Loucy (cell line): Measurements from ENCODE around the gene CALHM6.
"Not testable (repeated sequence)": the region's sequence is repeated elsewhere in the genome, so short reads cannot be mapped to it uniquely, and the experiment has no call there.

Experiments
- H2AFZ ChIP-seq: fragments of 200-600 bp; sonication (generic); 2 replicates; pipeline ENCODE4 v1.6.0; 2016; ENCODE audit warnings: antibody characterized with exemption, mild to moderate bottlenecking, low read length, moderate library complexity
- H3F3A ChIP-seq: fragments of 200-600 bp; 2 replicates; pipeline ENCODE4 v1.6.0; 2016; ENCODE audit warnings: antibody characterized with exemption, low read depth, mild to moderate bottlenecking
- H3K27me3 ChIP-seq: fragments of 200-600 bp; sonication (generic); 2 replicates; pipeline ENCODE4 v1.6.1; 2014; ENCODE audit warnings: low read length, mild to moderate bottlenecking; ENCODE audit not compliant: insufficient read depth, poor library complexity, severe bottlenecking
- H3K36me3 ChIP-seq: fragments of 200-600 bp; sonication (generic); 2 replicates; pipeline ENCODE4 v1.6.1; 2016; ENCODE audit warnings: low read length; ENCODE audit not compliant: insufficient read depth
- H3K4me1 ChIP-seq: fragments of 200-600 bp; sonication (generic); 2 replicates; pipeline ENCODE4 v1.5.1; 2014; ENCODE audit warnings: low read length, mild to moderate bottlenecking; ENCODE audit not compliant: insufficient read depth, poor library complexity, severe bottlenecking
- H3K4me2 ChIP-seq: fragments of 200-600 bp; sonication (generic); 2 replicates; pipeline ENCODE4 v1.6.0; 2014; ENCODE audit warnings: antibody characterized with exemption, low read length, low read depth, mild to moderate bottlenecking; ENCODE audit not compliant: poor library complexity, severe bottlenecking
- H3K4me3 ChIP-seq: fragments of 200-600 bp; sonication (generic); 2 replicates; pipeline ENCODE4 v1.5.1; 2014; ENCODE audit warnings: low read length, mild to moderate bottlenecking, mixed read lengths; ENCODE audit not compliant: poor library complexity, severe bottlenecking
- H3K79me2 ChIP-seq: fragments of 200-600 bp; sonication (generic); 2 replicates; pipeline ENCODE4 v1.6.1; 2014; ENCODE audit warnings: low read length; ENCODE audit not compliant: insufficient read depth
- H3K9ac ChIP-seq: fragments of 200-600 bp; sonication (generic); 2 replicates; pipeline ENCODE4 v1.6.0; 2014; ENCODE audit warnings: mild to moderate bottlenecking, low read depth, low read length, moderate library complexity; ENCODE audit not compliant: poor library complexity, severe bottlenecking
- H3K9me2 ChIP-seq: fragments of 200-600 bp; sonication (generic); replicated peaks from 2 replicates; pipeline ENCODE4 v1.6.1; 2016; ENCODE audit warnings: low read depth, low read length, mixed read lengths
- H3K9me3 ChIP-seq: fragments of 200-600 bp; sonication (generic); 2 replicates; pipeline ENCODE4 v1.6.1; 2014; ENCODE audit warnings: mild to moderate bottlenecking, antibody characterized with exemption, low read length, low read depth; ENCODE audit not compliant: insufficient read depth
- H4K20me1 ChIP-seq: fragments of 200-600 bp; sonication (generic); 2 replicates; pipeline ENCODE4 v1.6.0; 2014; ENCODE audit warnings: antibody characterized with exemption, low read length, mild to moderate bottlenecking; ENCODE audit not compliant: insufficient read depth, poor library complexity, severe bottlenecking
- CTCF ChIP-seq: fragments of 200-600 bp; sonication (generic); conservative IDR thresholded peaks from 2 replicates; pipeline ENCODE4 v1.5.1; 2014; ENCODE audit warnings: mild to moderate bottlenecking, antibody characterized with exemption, low read length
- EZH2phosphoT487 ChIP-seq: fragments of 200-600 bp; IDR thresholded peaks from 2 replicates; pipeline ENCODE4 v1.6.1; 2018; ENCODE audit warnings: antibody characterized with exemption, mild to moderate bottlenecking, moderate library complexity, borderline replicate concordance

Gene CALHM6

GRCh38 chr6:116485559-116486184 lies 24.5 kb downstream of the CALHM6 start:
- no peaks in the 10 kb centered on the region for H3K9me2 ChIP-seq
- H3K9ac ChIP-seq = no peak overlapping the region

GRCh38 chr6:116491610-116492330 lies 30.6 kb downstream of the CALHM6 start:
- no peak for TF ChIP-seq CTCF
- TF ChIP-seq EZH2phosphoT487 = no peak

More at GRCh38 chr6:116485559-116486184, 24.5 kb downstream of the CALHM6 start:
- Histone ChIP-seq H3F3A (no peaks in the 10 kb centered on the region), H4K20me1 (no peaks in the 10 kb centered on the region), H3K27me3 (no peaks in the 10 kb centered on the region), H3K36me3 (no peaks in the 10 kb centered on the region), H3K9me3 (no peaks in the 10 kb centered on the region), H3K79me2 (no peaks in the 10 kb centered on the region), H2AFZ (no peak overlapping the region), H3K4me3 (no peak overlapping the region), H3K4me2 (no peak overlapping the region), H3K4me1 (peaks cover 8% of the 10 kb centered on the region)
- TF ChIP-seq CTCF (no peak), EZH2phosphoT487 (no peak)

GRCh38 chr6:116492331-116493067 lies 31.3 kb downstream of the CALHM6 start:
- Histone ChIP-seq H3F3A (no peaks in the 10 kb centered on the region), H3K79me2 (no peaks in the 10 kb centered on the region), H2AFZ (no peak overlapping the region), H3K9me3 (no peaks in the 10 kb centered on the region), H3K27me3 (no peaks in the 10 kb centered on the region), H3K9me2 (no peaks in the 10 kb centered on the region), H4K20me1 (no peaks in the 10 kb centered on the region), H3K4me3 (no peak overlapping the region), H3K4me2 (no peak overlapping the region), H3K36me3 (no peaks in the 10 kb centered on the region), H3K4me1 (no peaks in the 10 kb centered on the region), H3K9ac (no peak overlapping the region)
- TF ChIP-seq CTCF (no peak), EZH2phosphoT487 (no peak)

More at GRCh38 chr6:116491610-116492330, 30.6 kb downstream of the CALHM6 start:
- Histone ChIP-seq H3F3A (no peaks in the 10 kb centered on the region), H3K4me3 (no peak overlapping the region), H3K79me2 (no peaks in the 10 kb centered on the region), H4K20me1 (no peaks in the 10 kb centered on the region), H3K9me3 (no peaks in the 10 kb centered on the region), H3K36me3 (no peaks in the 10 kb centered on the region), H3K9me2 (no peaks in the 10 kb centered on the region), H3K27me3 (no peaks in the 10 kb centered on the region), H2AFZ (no peak overlapping the region), H3K9ac (no peak overlapping the region), H3K4me2 (no peak overlapping the region), H3K4me1 (no peaks in the 10 kb centered on the region)

GRCh38 chr6:116495161-116495560 lies 34.0 kb downstream of the CALHM6 start:
- not testable (repeated sequence) for H3K9me3 ChIP-seq, H3K4me2 ChIP-seq, H3K9me2 ChIP-seq, H3F3A ChIP-seq, H4K20me1 ChIP-seq, H3K4me3 ChIP-seq, H3K36me3 ChIP-seq, H3K4me1 ChIP-seq, H3K27me3 ChIP-seq, H3K79me2 ChIP-seq, H2AFZ ChIP-seq, H3K9ac ChIP-seq
